ENCODE data around the gene RTF1. TPM values are rescaled to one million over a fixed set of nuclear protein-coding genes. Genes with fewer than 3 reads are reported as not detected.

RTF1 gene
- total RNA-seq, 6 donors from 2014 or later = 22.6 to 58.1 (median 27.2) TPM

- H3K9me3 ChIP-seq = no peaks in the 10 kb centered on the region
- no peak overlapping the region for H3K4me3 ChIP-seq
- TF ChIP-seq POLR2AphosphoS5 (IDR thresholded peaks at IDR 0.05) (no peak), POLR2A (IDR thresholded peaks at IDR 0.05) (no peak), CTCF (IDR thresholded peaks at IDR 0.05) (no peak), EP300 (IDR thresholded peaks at IDR 0.05) (no peak)
- ATAC-seq (ENCODE audit: low FRiP score in 2 of 2) (no peak), DNase-seq (no peak)
- WGBS, 2 donors = 92 to 100% methylated on average over 2 of the region's 2 CpGs
- H3K27ac ChIP-seq = no peak overlapping the region
- peaks cover 0 to 44% (median 34%) of the 10 kb centered on the region in 4 donors for H3K27me3 ChIP-seq
- H3K4me1 ChIP-seq = peaks cover 44 to 48% (median 46%) of the 10 kb centered on the region in 4 donors
- H3K36me3 ChIP-seq = no peaks in the 10 kb centered on the region
These were observed 81.8 kb downstream of the RTF1 start for GRCh38 chr15:41498657-41499056.

- 93% methylated on average over 6 of the region's 6 CpGs for WGBS, 2 donors
- DNase-seq = no peak
- H3K27me3 ChIP-seq = peaks cover 0 to 38% (median 32%) of the 10 kb centered on the region in 4 donors
- no peak for ATAC-seq (ENCODE audit: low FRiP score in 2 of 2)
- peaks cover 41 to 43% (median 42%) of the 10 kb centered on the region in 4 donors for H3K4me1 ChIP-seq
- no peak overlapping the region for H3K4me3 ChIP-seq
- no peak overlapping the region for H3K27ac ChIP-seq
- TF ChIP-seq EP300 (IDR thresholded peaks at IDR 0.05) (no peak), POLR2A (IDR thresholded peaks at IDR 0.05) (no peak), CTCF (IDR thresholded peaks at IDR 0.05) (no peak), POLR2AphosphoS5 (IDR thresholded peaks at IDR 0.05) (no peak)
- no peaks in the 10 kb centered on the region for H3K9me3 ChIP-seq
- H3K36me3 ChIP-seq = no peaks in the 10 kb centered on the region
These were observed 82.4 kb downstream of the RTF1 start for GRCh38 chr15:41499109-41499851.

GRCh38 chr15:41501191-41501917 is 84.5 kb downstream of the RTF1 start:
- Histone ChIP-seq H3K9me3 (no peaks in the 10 kb centered on the region), H3K4me1 (peaks cover 23 to 24% (median 24%) of the 10 kb centered on the region in 4 donors), H3K27ac (no peak overlapping the region), H3K4me3 (peak overlapping the region in 3 of 4 donors; percentile 18 to 36 (median 29)), H3K27me3 (peaks cover 0 to 22% (median 14%) of the 10 kb centered on the region in 4 donors), H3K36me3 (no peaks in the 10 kb centered on the region)
- ATAC-seq (ENCODE audit: low FRiP score in 2 of 2) (peak in 1 of 2 donors; percentile 34), DNase-seq (peak in 1 of 2 donors; percentile 87)
- WGBS, 2 donors = 13 to 16% methylated on average over 20 to 33 of the region's 56 CpGs
- TF ChIP-seq EP300 (IDR thresholded peaks at IDR 0.05) = no peak
- no peak for TF ChIP-seq POLR2A (IDR thresholded peaks at IDR 0.05)
- TF ChIP-seq POLR2AphosphoS5 (IDR thresholded peaks at IDR 0.05) = no peak
- no peak for TF ChIP-seq CTCF (IDR thresholded peaks at IDR 0.05)

- peak in 1 of 2 donors; percentile 82 for DNase-seq
- H3K27me3 ChIP-seq = peaks cover 0 to 22% (median 14%) of the 10 kb centered on the region in 4 donors
- WGBS, 2 donors = 7 to 10% methylated on average over 12 to 48 of the region's 64 CpGs
These were observed 85.3 kb downstream of the RTF1 start for GRCh38 chr15:41501931-41502794.

More at GRCh38 chr15:41501931-41502794, 85.3 kb downstream of the RTF1 start:
- H3K9me3 ChIP-seq = no peaks in the 10 kb centered on the region
- H3K27ac ChIP-seq = no peak overlapping the region
- no peaks in the 10 kb centered on the region for H3K36me3 ChIP-seq
- H3K4me3 ChIP-seq = peak overlapping the region in 3 of 4 donors; percentile 18 to 36 (median 29)
- TF ChIP-seq CTCF (IDR thresholded peaks at IDR 0.05) = no peak
- no peak for TF ChIP-seq POLR2AphosphoS5 (IDR thresholded peaks at IDR 0.05)
- TF ChIP-seq POLR2A (IDR thresholded peaks at IDR 0.05) = no peak
- no peak for TF ChIP-seq EP300 (IDR thresholded peaks at IDR 0.05)
- peak in 1 of 2 donors; percentile 38 for ATAC-seq (ENCODE audit: low FRiP score in 2 of 2)
- H3K4me1 ChIP-seq = peaks cover 23 to 24% (median 24%) of the 10 kb centered on the region in 4 donors

Data from upper lobe of left lung (tissue), 6 donors.